Right hindlimb (tissue), 1 donor: ENCODE measurements around the gene INO80.
"Not testable (repeated sequence)": the region's sequence is repeated elsewhere in the genome, so short reads cannot be mapped to it uniquely, and the experiment has no call there.

ENCODE experiments used
- DNase-seq: peaks from one replicate; pipeline ENCODE4 v3.0.0-alpha.2; 2018

INO80 gene, protein sequence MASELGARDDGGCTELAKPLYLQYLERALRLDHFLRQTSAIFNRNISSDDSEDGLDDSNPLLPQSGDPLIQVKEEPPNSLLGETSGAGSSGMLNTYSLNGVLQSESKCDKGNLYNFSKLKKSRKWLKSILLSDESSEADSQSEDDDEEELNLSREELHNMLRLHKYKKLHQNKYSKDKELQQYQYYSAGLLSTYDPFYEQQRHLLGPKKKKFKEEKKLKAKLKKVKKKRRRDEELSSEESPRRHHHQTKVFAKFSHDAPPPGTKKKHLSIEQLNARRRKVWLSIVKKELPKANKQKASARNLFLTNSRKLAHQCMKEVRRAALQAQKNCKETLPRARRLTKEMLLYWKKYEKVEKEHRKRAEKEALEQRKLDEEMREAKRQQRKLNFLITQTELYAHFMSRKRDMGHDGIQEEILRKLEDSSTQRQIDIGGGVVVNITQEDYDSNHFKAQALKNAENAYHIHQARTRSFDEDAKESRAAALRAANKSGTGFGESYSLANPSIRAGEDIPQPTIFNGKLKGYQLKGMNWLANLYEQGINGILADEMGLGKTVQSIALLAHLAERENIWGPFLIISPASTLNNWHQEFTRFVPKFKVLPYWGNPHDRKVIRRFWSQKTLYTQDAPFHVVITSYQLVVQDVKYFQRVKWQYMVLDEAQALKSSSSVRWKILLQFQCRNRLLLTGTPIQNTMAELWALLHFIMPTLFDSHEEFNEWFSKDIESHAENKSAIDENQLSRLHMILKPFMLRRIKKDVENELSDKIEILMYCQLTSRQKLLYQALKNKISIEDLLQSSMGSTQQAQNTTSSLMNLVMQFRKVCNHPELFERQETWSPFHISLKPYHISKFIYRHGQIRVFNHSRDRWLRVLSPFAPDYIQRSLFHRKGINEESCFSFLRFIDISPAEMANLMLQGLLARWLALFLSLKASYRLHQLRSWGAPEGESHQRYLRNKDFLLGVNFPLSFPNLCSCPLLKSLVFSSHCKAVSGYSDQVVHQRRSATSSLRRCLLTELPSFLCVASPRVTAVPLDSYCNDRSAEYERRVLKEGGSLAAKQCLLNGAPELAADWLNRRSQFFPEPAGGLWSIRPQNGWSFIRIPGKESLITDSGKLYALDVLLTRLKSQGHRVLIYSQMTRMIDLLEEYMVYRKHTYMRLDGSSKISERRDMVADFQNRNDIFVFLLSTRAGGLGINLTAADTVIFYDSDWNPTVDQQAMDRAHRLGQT (N-terminal part only)

DNA sequence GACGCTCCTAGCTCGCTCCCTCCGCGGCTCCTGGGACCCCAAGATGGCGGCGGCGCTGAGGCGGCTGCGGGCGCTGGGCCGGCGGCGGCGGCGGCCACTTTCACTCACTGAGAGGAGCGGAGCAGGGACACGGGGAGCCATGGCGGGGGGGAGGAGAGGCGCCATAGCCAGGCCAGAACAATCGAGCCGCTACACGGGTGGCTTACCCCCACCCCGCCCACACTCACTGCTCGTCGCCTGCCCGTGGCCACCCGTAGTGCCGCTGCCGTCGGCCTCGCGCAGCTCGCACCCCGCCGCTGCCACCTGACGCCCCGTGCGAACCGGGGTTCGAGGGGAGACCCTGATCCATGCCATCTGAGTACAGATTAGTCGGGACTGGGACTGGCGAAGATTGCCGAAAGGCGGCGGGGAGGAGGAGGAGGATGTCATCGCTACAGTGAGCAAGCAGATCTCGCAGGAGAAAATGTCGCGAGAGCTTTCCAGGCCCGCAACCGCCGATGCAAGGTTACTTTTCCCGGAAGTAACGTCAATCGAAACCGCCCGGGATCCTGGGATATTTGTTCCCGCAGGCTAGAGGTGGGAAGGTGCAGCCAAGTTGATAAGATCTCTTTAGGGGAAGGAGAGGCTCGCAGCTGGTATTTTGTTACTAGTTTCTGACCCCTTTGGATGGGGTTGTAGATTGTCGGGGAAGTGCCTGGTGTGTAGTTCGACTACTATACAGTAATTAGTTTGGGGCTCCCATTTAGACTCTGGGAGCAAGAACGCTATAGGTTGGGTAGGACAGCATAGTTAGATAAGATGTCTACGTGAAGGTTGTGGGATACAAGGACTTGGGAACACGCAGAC is at the start of gene INO80:
INO80 (minus strand) TSS at position 165 of the 846 bp plus-strand sequence. CDS start 19,970 bp downstream, outside the sequence.
- peak; percentile 99 for DNase-seq

DNA sequence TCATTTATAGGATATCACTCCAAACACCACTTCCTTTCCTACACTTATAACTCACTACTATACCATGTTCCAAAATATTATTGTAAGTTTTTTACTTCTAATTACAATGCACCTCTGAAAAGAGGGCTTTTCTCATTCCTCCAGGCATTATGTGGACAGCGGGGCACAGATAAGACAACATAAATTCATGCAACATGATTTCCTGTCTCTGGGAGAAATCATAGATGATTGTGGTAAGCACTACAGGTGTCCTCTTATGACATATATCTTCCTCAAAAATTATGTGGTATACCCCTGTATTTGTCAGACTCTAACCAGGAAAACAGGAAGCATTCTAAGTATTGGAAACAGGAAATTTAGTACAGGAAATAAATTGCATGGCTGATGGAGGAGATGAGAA is 45.7 kb upstream of the INO80 start:
- no peak for DNase-seq

DNA sequence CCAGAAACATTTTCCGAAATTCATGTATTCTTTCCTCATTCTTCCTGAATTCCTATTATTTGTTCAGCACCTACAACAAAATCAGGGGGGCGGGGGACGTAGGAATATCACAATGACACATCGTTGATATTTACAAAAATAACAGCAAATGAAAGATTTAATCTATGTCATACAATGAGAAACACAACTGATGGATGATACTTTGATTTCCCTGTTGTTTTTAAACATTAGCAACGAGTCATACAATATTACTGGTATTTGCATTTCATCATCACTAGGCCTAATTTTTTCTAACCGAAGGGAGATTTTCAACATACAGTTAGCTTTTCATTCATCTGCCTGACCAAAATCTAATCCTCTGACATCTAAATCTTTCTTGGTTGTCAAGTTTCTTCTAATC is 45.3 kb upstream of the INO80 start:
- no peak for DNase-seq

DNA sequence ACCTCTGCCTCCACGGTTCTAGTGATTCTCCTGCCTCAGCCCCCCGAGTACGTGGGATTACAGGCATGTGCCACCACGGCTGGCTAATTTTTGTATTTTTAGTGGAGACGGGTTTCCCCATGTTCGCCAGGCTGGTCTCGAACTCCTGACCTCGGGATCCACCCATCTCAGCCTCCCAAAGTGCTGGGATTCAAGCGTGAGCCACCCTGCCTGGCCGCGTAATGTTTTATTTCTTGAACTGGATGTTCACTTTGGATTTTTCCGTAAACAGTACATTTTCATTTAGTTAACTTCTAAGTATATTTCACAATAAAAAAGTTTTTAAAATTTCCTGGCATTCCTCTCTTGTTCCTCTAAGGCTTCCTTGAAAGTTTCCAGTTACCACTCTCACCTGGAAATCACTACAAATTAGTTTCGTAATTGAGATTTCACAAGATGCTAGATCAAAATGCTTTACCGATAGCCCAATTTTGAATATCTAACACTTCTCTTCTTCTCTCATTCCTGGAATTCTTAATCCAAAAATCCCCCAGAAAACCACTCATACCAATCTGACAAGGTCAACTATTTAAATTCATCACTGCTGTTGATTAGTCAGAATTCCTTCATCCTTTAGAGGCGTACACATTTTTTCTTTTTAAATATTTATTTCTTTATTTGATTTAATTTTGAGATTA is 44.7 kb upstream of the INO80 start:
- DNase-seq = no peak

DNA sequence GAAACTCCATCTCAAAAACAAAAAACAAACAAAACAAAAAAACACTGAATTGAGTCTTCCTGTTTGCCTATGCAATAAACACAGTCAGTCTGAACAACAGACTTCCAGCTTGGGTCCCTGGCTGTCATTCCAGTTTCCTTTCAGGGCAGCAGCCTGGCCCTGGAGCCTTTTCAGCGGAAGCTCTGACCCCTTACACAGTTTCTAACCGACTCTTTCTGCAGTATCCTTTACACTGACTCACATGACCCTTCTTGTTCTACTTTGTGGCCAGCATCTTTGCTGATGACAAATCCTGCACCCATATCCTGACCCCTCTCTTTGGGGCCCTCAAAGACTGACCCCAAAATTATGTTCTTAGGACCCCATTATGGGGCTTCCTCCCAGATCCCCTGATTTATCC is 38.3 kb upstream of the INO80 start:
- DNase-seq = no peak

DNA sequence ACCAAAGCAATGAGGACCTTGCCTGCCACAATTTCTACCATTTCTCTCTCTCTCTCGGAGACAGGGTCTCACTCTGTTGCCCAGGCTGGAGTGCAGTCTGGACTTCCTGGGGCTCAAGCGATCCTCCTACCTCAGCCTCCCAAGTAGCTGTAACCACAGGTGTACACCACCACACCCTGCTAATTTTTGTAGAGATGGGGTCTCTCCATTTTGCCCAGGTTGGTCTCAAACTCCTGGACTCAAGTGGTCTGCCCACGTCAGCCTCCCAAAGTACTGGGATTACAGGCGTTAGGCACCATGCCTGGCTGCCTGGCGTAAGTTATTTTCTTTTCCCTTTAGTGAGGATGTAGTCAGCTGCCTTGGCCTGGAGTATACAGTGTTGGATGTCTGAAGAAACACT is 37.7 kb upstream of the INO80 start:
- DNase-seq = no peak

DNA sequence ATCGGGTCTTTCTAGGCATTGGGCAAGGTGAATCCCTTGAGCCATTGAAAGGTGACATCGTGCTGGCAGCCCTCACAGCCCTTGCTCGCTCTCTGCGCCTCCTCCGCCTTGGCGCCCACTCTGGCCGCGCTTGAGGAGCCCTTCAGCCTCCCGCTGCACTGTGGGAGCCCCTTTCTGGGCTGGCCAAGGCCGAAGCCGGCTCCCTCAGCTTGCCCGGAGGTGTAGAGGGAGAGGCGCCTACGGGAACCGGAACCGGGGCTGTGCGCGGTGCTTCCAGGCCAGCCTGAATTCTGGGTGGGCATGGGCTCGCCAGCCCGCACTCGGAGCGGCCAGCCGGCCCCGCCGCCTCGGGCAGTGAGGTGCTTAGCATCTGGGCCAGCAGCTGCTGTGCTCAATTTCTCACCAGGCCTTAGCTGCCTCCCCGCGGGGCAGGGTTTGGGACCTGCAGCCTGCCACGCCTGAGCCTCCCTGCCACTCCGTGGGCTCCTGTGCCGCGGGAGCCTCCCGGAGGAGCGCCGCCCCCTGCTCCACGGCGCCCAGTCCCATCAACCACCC is 35.4 kb upstream of the INO80 start:
- DNase-seq = no peak

DNA sequence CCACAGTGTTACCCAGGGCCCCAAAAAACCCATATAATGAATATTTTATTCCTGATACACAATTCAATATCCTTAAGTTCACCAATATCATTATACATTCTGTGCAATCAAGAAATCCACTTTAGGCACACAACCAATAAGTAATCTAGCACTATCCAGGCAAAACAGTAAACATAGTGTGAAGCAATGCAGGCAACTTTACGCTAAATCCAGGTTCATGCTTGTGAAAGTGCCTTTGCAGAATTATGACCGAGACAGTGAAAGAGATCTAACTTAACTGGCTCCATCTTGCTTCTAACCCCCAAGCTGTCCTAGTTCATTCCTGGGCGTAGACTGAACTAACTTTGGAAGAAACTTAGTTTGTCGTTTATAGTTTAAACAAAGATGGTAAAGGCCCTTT is 34.2 kb upstream of the INO80 start:
- no peak for DNase-seq

DNA sequence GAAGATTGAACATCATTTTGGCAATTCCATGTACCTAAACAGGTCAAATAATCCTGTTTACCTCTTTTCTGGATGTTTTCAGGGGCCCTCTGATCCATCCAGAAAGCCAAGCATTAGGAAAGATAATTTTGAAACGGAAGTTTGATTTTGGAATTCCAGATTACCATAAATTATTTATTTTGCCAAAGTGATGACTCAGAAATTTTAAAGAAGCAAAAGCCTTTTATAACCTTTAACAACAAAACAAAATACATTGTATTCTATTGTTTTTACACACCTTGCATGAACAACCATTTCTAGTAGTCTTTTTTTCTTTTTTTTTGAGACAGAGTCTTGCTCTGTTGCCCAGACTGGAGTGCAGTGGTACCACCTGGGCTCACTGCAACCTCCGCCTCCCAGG is 32.0 kb upstream of the INO80 start:
- DNase-seq = no peak

DNA sequence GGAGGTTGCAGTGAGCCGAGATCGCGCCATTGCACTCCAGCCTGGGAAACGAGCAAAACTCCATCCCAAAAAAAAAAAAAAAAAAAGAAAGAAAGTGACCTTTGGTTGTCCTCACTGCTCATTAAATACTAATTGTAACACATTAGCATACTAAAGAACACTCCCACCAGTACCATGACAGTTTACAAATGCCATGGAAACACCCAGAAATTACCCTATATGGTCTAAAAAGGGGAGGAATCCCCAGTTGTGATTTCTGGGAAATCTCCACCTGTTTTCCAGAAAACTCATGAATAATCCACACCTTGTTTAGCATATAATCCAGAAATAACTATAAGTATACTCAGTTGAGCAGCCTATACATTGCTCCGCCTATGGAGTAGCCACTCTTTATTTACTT is 23.5 kb upstream of the INO80 start:
- no peak for DNase-seq

DNA sequence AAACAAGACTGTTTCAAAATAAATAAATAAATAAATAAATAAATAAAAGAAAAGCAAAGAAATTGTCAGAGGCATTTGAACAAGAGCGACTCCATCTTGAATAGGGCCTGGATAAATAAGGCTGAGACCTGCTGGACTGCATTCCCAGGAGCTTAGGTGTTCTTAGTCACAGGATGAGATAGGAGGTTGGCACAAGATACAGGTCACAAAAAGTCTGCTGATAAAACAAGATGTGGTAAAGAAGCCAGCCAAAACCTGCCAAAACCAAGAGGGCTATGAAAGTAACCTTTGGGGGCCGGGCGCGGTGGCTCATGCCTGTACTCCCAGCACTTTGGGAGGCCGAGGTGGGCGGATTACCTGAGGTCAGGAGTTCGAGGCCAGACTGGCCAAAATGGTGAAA is 23.0 kb upstream of the INO80 start:
- not testable (repeated sequence) for DNase-seq

DNA sequence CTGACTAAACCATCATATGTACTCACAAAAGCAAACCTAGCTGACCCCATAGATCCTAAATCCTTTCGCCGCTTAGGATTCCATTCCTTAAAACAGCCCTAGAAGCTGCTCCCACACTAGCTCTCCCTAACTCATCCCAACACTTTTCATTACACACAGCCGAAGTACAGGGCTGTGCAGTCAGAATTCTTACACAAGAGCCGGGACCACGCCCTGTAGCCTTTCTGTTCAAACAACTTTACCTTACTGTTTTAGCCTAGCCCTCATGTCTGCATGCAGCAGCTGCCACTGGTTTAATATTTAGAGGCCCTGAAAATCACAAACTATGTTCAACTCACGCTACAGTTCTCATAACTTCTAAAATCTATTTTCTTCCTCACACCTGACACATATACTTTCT is 19.5 kb upstream of the INO80 start:
- not testable (repeated sequence) for DNase-seq

DNA sequence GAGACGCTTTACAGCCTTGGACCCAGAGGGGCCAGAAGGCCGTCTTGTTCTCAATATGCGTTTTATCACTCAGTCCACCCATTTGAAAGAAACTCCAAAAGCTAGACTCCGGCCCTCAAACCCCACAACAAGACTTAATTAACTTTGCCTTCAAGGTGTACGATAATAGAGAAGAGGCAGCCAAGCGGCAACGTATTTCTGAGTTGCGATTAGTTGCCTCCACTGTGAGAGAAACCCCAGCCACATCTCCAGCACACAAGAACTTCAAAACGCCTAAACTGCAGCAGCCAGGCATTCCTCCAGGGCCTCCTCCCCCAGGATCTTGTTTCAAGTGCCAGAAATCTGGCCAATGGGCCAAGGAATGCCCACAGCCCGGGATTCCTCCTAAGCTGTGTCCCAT is 17.4 kb upstream of the INO80 start:
- no peak for DNase-seq

DNA sequence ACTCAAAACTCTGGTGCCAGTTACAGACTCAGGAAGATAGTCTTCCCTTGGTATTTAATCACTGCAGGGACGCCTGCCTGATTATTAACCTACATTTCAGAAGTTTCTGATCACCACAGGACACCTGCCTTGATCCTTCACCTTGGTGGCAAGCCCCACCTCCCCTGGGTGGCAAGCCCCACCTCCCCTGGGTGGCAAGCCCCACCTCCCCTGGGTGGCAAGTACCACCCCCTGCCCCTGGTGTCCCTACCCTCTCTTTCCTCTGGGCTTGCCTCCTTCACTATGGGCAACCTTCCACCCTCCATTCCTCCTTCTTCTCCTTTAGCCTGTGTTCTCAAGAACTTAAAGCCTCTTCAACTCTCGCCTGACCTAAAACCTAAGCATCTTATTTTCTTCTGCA is 16.0 kb upstream of the INO80 start:
- DNase-seq = not testable (repeated sequence)

DNA sequence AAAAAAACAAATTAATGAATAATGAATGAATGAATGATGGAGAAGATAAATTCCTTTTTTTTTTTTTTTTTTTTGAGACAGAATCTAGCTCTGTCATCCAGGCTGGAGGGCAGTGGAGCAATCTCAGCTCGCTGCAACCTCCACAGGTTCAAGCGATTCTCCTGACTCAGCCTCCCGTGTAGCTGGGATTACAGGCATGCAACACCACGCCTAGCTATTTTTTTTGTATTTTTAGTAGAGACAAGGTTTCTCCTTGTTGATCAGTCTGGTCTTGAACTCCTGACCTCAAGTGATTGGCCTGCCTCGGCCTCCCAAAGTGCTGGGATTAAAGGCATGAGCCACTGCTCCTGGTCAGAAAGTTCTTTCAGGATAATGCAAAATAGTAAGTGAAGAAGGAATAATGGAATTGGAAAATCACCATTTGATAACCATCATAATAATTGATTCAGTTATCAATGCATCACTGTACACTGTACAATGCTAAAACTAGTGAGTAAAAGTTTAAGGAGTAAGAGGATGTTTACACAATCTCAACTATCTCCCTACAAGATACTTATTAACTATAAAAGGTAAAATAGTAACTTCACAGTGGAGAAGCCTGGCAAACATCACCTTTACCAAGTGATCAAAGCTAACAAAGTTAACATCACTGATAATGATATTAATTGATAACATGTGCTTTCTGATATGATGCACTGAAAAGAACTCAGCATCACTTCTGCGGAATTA is 12.3 kb upstream of the INO80 start:
- DNase-seq = no peak

DNA sequence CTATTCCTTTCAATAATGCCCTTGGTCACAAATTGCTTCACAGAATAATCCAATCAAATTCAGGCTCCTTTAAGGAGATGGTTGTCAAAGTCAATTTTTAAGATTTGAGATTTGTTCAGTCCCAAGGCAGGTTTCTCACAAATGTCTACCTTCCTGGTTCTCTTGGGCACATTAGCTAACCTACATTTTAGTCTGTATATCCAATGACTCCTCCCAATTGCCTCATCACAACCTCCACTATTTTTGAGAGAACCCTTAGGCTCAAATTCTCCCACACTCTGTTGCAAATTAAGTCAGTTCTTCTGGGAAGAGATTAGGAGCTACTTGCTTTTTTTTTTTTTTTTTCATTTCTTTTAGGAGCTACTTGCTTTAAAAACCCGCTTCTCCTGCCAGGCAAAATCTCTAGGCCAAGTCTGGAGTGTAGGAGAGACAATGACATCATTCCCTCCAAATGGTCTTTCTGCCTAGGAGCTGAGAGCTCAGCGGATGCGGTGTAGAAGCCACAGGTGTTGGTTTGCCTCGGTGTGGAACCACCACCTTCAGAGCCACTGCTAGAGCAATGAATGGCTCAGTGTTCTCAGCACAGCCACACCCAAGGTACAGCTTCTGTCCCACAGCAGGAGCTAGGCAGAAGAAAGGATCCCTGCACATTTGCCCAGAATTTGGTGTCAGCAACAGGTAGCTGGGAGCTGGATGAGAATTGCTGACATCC is 10.0 kb upstream of the INO80 start:
- no peak for DNase-seq

DNA sequence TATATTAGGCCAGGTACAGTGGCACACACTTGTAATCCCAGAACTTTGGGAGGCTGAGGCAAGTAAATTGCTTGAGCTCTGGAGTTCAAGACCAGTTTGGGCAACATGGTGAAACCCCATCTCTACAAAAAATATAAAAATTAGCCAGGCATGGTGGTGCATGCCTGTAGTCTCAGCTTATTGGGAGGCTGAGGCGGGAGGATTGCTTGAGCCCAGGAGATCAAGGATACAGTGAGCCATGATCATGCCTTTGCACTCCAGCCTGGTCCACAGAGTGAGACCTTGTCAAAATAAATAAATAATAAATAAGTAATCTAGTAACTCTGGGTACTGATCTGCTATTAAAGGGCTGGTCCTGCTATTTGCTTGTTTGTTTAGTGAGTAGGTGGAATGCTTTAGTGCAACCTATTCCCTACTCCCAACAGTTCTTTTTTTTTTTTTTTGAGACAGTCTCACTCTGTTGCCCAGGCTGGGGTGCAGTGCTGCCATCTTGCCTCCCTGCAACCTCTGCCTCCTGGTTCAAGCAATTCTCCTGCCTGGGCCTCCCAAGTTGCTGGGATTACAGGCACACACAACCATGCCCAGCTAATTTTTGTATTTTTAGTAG is 9.1 kb upstream of the INO80 start:
- no peak for DNase-seq

DNA sequence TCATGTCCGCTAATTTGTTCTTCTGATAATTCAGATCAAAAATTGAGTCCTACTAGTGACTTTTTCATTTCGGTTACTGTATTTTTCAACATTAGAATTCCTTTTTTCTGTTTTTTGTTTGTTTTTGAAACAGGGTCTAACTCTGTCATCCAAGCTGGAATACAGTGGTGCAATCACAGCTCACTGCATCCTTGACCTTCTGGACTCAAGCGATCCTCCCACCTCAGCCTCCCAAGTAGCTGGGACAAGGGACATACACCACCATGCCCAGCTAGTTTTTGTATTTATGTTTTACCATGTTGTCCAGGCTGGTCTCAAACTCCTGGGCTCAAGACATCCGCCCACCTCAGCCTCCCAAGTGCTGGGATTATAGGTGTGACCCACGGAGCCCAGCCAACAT is 8.0 kb upstream of the INO80 start:
- DNase-seq = no peak

DNA sequence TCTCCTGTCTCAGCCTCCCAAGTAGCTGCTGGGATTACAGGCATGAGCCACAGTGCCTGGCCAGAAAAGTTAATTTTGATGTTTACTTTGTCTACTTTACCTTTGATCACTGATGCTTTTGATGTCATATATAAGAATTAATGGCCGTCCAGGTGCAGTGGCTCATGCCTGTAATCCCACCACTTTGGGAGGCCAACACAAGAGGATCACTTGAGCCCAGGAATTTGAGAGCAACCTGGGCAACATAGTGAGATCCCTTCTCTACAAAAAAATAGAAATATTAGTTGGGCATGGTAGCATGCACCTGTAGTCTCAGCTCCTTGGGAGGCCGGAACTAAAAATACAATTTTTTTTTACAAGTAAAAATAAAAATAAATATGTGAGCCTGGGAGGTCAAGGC is 6.8 kb upstream of the INO80 start:
- no peak for DNase-seq

DNA sequence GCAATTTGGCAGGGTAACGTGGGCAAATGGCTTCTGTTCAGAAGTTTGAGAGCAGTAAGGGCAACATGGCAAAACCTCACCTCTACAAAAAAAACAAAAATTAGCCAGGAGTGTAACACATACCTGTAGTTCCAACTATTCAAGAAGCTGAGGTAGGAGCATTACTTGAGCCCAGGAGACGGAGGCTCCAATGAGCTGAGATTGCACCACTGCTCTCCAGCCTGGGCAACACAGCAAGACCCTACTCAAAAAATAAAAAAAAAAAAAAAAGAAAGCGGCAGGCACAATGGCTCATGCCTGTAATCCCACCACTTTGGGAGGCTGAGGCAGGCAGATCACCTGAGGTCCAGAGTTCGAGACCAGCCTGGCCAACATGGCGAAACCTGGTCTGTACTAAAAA is 5.9 kb upstream of the INO80 start:
- DNase-seq = no peak
